Fibroblast of peridontal ligament (primary cell): Measurements from ENCODE around the gene DOCK8.

ENCODE experiments used
- DNase-seq: peaks from one replicate; pipeline ENCODE4 v3.0.0-alpha.2; 2010; ENCODE audit errors: extremely low read depth

DOCK8 gene

DNA sequence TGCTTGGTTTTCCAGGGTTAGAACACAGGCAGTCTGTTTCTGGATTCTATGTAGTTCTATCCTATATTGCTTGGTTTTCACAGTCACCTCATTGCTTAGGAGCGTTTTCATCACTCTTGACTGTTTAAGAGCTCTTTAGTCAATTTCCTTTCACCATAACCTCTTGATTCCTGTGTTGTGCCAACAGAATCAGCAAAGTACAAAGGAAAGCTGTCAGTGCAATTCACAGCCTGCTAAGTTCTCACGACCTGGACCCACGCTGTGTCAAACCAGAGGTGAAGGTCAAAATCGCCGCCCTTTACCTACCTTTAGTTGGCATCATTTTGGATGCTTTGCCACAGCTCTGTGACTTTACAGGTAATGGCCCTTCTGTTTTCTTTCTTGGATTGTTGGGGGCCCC, 199.9 kb downstream of the DOCK8 start:
- DNase-seq, result no peak

DNA sequence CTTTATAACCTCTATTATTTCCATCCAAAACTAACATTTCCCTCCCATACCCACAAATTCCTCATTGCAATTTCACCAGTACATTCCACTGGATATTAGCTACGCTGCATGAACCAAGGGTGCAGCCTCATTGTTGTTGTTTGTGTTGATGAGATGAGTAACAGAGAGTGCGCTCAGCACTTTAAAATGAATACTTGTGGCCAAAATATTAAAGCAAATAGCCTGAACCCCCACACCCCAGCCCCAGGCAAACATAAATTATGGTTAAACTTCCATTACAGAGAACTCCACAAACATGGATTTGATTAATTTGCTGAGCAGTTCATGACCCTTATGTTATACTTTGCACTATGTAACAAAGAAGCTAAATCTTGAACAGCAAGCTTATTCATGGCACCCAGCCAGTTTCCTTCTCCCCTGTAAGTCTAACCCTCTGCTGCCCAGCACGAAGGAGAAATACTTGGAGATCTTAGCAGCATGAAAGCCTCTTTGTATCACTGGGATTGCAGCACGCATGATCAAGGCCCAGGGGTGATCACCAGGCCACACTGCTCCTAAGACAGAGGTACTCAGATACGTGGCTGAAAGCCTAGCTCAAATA, 205.0 kb downstream of the DOCK8 start:
- no peak for DNase-seq

DNA sequence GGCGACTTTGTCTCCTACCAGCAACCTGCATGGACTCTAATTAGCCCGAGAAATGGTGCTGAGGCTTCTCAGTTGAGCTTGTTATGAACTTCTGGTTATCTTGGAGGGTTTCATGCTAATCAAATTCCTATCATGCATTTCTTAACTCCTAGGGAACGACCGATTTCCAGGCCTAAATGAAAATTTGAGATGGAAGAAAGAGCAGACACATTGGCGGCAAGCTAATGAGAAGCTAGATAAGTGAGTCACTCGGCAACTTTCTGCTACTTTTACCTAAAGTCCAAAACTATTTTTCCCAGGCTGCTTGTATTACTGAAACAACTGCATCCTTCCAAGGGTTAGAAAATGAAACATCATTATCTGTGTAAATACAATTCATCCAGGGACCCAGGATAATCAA, 207.2 kb downstream of the DOCK8 start:
- DNase-seq, result no peak

DNA sequence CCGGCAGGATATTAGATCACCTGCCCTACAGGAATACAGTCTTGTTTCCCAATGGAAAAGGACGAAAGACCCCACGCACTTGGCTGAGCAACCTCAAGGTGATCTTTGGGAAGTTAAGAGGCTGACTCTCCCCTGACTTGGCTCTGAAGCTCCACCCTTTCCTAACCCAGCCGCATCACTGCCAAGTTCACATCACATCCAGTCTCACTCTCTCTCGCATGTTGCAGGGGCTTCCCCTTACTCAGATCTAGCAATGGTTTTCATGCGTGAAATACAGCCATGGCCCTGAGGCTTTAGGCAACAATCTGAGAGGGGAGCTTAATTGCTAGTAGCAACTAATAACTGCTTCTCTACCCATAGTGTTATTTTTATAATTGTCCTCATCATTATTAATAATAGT, 211.6 kb downstream of the DOCK8 start:
- no peak for DNase-seq

DNA sequence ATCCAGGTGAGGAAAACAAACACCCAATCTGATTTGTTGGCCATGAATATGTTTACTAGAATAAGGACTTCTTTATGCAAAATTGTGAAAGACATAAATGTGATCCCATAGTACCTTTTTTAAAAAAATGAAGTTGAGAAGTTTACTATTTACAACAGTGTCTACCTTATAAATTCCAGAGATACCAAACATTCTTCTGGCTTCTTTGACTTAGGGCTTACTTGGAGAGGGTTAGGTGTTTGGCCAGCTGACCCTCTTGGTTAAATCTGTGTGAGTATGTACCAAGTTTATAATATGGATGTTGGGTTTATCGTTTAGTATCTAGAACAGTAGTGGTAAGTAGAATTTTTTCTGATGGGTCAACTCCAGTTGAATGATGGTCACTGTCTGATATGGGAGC, 212.3 kb downstream of the DOCK8 start:
- no peak for DNase-seq

DNA sequence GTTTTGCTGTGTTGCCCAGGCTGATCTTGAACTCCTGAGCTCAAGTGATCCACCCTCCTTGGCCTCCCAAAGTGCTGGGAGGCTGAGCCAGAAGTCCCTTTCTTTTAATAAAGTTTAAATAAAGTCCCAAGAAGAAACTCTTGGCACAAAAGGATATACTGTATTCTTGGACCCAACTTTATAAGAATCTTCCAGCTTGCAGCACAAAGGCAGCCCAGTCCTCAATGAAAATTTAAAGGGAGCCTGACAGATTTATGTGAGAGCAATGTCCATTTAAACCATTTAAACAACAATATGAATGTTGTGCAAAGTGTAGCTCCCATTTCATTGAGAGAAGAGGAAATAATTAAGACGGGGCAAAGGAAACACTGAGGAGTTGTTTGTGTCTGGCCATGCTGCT, 217.0 kb downstream of the DOCK8 start:
- DNase-seq, result no peak

DNA sequence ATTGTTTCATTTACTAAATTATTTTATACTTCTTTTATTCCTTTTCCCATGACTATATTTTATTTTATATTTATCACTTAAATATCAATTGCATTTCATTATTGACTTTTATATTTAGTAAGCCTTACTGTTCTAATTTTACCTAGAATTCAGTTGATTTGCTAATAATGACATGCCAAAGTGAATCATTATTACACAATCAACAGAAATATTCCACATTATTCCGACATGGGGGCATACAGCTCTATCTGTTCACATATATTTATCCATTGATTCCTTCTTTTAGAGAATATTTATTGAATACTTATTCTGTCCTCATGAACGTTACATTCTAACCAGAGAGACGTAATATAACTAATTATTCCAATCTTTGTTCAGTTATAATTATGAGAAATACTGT, 221.8 kb downstream of the DOCK8 start:
- no peak for DNase-seq

DNA sequence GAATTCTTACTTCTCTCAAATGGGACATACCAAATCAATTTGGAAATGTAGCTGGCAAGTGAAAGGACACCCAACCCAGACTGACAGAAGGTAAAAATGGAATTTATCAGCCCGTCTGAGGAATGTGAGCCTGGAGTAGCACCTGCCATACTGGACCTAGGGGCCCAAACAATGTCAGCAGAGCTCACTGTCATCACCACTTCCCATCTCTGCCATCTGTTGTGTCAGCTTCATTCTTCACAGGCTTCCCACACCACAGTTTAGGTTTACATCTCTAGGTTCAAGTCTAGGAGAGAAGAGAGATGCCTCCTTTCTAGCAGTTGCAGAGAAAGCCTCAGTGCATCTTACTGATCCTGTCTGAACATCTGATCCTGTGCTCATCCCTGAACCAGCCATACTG, 222.4 kb downstream of the DOCK8 start:
- DNase-seq, result no peak

DNA sequence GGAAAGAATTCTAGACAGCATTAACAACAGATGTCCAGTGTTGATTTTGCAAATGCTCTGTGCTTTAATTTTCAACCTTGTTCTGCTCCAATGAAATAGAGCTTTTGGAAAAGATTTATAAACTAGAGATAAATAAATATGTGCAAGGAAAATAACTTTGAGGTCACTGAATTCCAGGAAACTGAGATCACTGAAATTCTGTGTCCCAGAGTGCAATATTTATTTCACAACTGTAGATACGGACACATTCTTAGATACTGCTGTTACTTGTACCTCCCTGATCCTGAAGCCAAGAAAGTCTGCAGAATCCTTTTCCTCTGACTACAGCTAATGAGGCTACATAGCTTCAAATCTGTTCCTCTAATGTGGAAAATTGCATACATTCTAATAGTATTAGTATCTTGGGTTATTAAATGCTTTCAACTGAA, 222.9 kb downstream of the DOCK8 start:
- DNase-seq, result peak; percentile 11

DNA sequence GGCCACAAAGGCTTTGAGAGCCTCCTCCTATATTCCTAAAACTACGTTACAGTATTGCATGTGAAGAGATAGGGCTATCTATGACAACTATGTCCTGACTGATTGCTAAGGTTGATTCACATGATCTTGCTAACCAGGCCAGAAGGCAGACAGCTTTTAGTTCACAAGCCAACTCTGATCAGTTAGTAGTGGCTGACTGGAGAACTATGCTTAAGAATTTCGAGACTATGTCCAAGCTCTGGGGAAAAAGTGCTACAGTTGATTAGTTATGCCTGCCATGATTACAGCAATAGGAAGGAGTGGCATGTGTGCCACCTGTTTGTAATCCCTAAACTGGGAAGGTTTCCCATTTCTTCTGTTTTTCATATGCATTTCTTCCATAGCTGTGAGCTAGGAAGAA, 223.4 kb downstream of the DOCK8 start:
- DNase-seq, result no peak

DNA sequence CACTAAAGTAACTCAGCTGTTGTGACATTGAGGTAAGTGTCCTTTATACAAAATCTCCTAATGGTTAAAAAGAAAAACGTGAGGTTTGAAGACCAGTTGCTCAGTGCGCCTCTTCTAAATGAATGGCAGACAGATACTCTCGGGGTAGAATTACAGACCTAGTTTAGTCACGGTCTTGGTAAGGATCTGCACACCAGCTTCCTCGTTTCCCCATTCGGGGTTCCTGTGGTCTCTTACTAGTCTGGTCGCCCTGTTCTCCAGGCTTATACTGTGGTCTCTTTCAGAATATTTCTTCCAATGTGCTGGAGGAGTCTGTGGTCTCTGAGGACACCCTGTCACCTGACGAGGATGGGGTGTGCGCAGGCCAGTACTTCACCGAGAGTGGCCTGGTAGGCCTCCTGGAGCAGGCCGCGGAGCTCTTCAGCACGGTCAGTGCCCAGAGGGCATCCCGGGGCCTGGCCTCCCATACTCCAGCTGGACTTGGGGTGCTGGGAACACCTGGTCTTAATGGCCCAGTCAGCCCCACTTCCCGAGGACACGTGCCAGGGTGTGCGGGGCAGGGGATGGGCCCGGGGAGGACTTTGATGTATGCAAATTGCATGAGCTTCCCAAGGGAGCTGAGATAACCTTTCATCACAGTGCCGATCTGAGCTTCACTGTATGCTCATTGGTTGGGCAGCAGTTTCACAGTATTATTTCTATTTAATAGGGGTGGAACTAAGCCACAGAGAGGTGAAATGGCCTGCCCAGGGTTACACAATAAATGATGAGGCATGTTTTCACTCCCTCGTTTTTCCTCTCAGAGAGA, 224.5 kb downstream of the DOCK8 start:
- no peak for DNase-seq

DNA sequence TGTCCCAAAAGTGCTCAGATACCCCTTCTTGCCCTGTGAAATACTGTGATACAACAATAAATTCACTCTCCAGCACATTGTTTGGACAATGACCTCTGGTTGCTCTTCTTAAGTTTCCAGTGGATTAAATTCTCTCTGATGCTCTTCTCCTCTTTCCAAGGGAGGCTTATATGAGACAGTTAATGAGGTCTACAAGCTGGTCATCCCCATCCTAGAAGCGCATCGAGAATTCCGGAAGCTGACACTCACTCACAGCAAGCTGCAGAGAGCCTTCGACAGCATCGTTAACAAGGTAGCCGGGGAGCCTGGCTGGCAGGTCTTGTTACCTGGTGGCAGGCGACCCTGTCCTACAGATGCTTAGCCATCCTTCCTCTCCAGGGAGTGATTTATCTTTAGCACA, 226.5 kb downstream of the DOCK8 start:
- DNase-seq, result no peak

DNA sequence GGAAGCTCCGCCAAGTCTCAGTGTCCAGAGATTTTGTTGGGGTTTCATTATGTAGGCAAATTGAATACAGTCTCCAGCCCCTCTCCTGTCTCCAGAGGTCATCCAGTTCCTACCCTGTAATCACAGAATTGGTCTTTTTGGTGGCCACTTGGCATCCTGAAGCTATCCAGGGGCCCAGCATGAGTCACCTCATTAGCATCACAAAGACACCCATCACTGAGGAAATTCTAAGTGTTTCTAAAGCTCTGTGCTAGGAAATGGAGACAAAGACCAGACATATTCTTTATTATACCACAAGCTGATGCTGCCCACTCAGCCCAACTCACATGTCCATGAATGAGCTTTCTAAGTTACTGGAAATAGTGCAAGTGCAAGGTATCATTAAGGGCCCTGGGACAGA, 229.9 kb downstream of the DOCK8 start:
- no peak for DNase-seq

DNA sequence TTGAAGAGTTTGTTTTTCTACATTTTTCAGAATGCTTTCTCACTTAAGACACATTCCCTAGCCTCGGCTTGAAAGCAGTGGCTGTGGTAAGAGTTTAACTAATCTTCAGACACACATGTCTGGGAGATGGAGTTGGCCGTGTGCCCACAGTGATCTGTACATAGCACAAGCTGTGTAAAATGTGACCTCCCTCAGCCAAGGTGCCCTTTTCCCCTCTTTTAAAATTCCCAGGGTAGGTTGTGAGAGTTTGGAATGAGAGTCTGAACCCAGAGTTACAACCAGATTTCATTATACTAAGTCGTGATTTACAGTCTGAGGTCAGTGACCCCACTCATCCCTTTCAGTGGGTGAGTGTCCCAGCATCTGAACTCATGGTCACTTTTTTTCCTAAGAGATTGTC, 230.4 kb downstream of the DOCK8 start:
- no peak for DNase-seq

DNA sequence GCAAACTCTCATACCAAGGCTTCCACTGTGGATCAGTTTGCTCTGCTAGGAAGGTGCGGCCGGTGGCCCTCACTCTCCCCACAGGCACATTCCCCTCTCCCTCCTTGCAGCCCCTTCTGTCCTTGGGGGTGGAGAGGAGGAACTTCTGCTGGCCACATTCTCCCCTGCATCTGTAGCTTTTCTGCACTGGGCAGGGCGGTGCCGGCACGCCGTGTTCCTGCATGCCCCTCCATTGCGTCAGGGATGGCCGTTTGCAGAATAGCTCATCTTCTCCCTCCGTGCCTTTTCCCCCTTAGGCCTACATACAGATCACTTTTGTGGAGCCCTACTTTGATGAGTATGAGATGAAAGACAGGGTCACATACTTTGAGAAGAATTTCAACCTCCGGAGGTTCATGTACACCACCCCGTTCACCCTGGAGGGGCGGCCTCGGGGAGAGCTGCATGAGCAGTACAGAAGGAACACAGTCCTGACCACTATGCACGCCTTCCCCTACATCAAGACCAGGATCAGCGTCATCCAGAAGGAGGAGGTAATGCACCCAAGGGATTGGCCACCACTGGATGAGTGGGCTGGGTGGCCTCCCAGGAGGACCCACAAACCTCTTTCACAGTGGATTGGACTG, 231.5 kb downstream of the DOCK8 start:
- no peak for DNase-seq

DNA sequence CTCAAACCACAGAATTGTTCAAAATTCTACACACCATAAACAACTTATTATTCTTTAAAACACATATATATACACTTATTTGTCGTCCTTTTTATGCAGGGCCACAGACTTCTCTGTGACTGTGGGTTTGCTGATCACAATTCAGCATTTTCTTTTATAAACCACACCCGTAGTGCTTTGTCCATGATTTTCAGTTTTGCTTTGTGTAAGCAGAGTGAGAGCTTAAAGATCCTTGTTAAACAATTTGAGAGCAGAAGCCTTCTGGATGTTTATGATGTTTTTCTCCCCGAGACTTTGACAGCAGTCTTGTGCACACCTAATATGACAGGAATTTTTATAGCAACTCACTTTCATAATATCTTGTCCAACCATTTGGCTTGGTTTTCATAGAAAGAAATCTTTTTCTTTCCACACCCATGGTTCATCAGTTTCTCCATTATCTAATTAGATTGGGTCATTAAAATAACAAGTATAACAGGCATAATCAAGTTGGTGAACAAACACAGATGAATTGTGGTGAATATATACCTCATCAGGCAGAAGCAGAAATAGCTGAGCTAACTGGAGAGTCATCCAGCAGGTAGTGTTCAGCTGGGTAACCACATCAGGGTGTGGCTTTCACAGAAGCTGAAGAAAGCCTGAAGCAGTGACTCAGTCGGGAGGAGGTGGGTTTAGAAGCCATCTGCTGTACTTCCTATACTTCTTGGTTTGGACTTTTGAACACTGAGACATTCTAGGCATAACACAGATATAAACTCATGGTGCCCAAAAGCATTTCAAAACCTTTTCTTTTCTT, 232.8 kb downstream of the DOCK8 start:
- no peak for DNase-seq

DNA sequence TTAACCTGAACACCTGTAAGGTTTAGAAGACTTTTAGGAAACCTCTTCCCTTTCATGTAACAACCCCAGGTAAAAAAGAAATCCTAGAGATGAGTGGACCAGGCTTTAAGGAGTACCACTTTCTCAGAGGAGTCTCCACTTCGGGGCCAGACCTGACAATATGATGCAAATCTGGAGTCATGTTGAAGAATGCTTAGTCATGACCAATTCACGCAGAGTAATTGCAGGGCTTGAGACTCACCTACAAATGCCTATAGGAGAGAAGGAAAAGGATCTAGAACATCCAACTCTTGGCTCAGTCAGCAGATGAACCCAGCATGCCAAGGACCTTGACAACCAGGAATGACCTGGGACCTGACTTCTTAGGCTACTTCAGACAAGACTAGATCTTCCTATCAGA, 235.4 kb downstream of the DOCK8 start:
- DNase-seq, result no peak

DNA sequence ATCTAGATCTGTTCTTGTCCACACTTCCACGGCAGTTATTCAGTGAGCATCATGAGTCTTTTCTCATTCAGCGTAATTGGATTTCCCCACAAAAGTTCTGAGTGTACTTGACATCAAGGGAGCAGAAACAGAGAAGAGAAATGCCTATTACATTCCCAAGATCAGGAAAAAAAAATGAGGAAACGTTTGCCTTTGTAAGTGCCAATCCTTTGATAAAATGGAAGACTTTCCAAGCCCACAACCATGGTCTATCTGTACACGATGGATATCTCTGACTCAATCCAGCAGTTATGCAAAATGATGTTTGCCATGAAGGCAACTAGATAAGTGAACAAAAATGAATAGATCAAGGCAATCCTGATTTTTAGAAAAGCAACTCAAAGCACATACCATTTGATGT, 235.9 kb downstream of the DOCK8 start:
- no peak for DNase-seq

DNA sequence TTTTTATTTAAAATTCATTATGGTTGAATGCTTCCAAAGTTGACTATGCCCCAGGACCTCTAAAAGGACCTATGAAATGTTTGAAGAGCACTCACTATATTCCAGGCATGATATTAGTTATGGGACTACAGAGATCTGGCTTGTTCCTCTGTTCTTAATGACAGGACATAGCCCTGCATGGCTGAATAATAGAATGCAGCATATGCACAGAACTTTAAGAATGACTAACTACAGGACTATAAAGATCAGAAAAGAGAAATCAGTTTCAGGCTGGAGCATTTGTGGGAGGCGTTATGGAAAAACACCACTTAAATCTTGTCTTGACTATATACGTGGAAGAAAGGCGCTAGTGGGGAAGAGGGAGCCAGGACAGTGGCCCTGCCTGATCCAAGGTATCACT, 239.2 kb downstream of the DOCK8 start:
- no peak for DNase-seq

DNA sequence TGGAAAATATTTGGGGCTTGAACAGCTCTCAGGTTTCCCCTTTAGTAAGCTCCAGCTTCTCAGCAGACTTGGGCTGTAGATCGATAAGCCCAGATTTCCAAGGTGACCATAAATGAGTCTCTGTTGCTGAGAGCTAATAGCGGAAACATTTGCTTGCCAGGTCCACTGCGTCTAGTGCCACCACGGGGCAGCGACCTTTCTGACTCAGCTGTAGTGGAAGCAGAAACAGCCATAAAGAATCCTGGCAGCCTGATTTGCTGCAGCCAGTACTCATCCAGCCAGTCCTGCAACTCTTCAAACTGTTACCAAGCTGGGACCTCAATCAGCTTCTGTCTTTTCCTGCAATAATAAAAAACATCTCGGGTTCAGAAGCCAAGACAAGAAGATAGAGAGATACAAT, 241.7 kb downstream of the DOCK8 start:
- DNase-seq, result no peak

DNA sequence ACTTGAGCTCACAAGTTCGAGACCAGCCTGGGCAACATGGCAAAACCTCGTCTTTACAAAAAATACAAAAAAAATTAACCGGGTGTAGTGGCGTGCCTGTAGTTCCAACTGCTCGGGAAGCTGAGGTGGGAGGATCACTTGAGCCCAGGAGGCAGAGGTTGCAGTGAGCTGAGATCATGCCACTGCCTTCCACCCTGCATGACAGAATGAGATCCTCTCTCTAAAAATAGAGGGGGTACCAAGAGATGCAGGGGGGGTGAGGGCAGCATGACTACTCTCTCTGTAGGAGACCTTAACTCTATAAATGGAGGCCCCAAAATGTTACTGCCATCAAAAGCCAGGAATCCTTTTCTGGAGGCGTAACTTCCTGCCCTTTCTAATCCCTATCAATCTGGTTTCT, 243.9 kb downstream of the DOCK8 start:
- DNase-seq, result no peak
